Measurements from ENCODE around the gene KIAA2012.

KIAA2012 gene

DNA sequence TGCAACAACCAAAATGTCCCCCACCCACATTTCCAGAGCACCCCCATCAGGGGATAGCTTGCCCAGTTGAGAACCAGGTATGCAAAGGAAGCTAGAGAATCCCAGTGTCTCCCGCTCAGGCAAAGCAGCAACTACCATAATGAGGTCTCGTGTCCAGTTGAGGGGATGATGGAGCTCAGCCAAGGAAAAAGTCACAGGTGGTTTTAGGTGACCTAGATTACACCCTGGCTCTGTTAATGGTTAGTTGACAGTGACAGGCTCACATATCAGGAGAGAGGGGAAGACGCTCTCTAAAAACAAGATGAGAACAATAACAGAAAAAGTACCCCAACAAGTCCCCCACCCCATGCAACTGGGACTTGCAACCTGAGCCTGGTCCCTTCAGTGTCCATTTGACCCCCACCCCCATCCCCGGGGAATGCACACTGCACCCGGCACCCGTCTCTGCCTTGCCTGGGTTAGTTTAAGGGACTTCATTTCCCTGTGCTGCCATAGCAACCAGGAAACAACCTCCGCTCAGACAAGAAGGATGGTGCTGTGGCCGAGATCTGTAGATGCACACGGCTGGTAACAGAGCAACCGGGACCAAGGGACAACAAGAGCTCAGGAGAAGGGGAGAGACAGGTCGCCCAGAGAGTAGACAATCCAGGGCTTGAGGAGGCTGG lies at the start of gene KIAA2012:
TSS of gene KIAA2012 (plus strand) at position 519 of the 665 bp plus-strand sequence. CDS start 373 bp downstream, outside the sequence.
- no peak for DNase-seq (ENCODE audit: low spot score)

DNA sequence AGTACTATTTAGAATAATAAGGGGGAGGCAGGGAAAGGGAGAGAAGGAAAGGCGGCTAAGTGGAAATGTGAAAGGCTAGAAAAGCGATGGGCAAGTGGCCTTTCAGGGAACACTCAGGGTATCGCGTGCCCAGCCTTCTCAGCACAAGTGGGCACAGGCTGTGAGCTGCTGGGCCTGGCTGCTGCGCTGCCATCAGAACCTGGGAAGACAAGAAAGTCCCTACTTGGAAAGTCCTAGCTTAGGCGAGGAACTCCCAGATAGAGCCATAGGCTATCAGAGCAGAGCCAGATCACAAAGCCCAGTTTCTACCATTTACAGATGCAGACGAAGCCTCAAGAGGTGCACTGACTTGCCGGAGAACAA lies 49.2 kb upstream of the KIAA2012 start:
- no peak for DNase-seq (ENCODE audit: low spot score)

DNA sequence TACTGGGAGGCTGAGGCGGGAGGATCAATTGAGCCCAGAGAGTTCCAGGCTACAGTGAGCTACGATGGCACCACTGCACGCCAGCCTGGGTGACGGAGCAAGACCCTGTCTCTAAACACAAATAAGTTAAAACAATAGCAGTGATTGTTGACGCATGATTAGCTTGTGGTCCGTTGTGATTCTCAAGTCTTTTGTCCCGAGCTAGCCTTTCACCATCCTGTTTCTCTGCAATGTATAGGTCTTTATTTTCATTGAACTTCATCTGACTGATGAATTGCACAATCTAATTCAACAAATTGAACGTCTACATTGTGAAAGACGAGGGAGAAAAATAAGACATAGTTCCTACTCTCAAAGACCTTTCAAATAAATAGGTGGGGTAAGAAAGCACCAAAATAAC lies 48.2 kb upstream of the KIAA2012 start:
- DNase-seq (ENCODE audit: low spot score): no peak

DNA sequence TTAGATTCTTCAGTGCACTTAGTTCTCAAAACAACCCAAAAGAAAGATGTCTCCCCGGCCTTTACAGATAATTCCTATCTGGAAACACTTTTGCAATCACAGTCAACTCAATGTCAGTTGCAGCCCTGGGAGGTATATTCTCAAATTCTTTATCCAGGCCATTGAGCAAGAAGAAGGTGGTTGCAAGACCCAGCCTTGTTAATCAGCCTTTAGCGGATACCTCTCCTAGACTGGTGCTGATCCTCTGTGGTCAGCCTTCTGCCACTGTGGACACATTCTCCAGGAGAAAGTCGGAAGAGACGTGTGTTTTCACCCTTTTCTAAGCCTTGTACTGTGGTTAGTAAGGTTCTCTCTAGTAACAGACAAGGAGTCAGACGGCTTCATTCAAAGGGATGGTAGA lies 47.2 kb upstream of the KIAA2012 start:
- DNase-seq (ENCODE audit: low spot score): no peak

DNA sequence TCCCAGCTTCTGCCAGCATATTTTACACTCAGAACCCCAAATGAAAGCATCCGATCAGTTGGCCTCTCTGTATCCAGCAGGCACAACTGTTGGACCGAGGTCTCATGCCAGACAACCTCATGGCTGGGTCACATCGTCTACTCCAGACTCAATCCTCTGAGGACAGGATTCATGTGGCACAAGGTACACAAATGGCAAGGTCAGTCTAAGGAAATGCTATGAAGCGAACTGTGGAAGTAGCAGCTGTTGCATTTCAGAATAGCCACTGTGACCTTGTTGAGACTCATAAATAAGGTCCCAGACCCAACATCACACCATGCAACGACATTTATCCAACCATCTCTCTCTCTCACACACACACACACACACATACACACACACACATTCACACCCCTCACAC lies 46.5 kb upstream of the KIAA2012 start:
- DNase-seq (ENCODE audit: low spot score): no peak

DNA sequence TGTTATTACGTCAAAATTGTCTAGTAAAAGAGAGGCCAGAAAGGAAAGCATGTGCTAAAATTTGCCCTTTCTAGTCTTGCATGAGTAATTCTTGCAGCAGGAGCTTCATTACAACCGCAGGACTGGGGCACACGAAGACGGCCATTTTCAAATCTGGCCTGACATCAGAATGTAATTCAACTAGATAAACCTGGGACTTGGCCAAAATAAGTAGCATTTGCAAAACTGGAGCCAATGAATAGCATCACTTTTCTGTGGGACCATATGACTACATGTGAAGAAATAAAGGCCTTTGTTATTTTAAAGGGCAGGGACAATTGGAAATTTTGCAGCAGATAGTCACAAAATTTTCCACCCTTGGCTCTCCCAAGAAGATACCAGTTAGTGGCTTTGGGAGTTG lies 42.4 kb upstream of the KIAA2012 start:
- no peak for DNase-seq (ENCODE audit: low spot score)

DNA sequence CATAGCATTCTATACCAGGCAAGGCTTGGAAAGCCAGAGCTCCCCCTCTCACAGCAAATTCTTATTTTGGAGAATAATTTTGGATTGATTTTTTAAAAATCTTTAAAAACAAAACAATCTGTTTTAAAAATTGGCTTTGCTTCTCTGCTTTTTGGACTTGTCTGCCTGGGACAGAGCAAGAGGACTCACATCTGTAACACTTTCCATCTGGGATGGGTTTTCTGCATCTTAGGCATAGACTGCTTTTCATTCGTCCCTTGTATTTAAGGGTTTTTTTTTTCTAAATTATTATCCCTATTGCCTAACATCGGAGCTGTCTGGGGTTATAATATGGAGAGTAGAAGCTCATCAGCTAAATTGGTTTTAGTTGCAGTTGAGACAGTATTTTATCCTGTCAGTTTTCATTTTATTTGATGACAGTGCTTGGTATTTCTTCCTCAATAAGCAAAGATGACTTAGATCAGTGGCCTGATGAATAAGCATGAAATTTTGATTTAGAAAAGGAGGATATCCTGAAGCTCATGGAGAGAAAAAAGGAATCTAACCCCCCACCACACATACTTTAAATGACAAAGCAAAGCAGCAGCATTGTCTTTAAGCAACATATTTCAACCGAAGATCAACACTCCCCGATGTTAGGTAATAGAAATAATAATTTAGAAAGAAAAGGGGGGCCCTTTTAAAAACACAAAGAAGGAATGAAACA lies 41.7 kb upstream of the KIAA2012 start:
- no peak for DNase-seq (ENCODE audit: low spot score)

DNA sequence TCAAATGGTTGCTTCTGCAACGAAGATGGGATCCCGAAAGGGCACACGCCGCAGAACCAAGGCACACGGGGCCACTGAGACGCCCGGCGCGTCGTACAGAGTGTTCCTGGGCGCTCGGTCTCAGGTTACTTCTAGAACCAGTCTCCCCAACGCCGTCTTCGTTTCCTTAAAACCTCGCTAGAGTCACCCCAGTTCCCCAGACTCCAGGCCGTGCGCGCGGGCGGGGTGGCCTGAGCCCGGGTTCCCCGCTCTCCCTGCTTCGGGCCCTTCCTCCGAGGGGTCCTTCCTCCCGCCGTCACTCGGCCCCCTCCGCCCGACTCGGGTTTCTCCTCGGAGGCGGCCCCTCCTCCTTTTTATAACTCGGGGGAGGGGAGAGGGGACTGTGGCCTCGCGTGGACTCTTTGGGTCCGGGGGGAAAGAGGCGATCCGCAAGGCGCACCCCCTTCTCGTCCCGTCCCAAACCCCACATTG lies 40.2 kb upstream of the KIAA2012 start:
- no peak for DNase-seq (ENCODE audit: low spot score)

DNA sequence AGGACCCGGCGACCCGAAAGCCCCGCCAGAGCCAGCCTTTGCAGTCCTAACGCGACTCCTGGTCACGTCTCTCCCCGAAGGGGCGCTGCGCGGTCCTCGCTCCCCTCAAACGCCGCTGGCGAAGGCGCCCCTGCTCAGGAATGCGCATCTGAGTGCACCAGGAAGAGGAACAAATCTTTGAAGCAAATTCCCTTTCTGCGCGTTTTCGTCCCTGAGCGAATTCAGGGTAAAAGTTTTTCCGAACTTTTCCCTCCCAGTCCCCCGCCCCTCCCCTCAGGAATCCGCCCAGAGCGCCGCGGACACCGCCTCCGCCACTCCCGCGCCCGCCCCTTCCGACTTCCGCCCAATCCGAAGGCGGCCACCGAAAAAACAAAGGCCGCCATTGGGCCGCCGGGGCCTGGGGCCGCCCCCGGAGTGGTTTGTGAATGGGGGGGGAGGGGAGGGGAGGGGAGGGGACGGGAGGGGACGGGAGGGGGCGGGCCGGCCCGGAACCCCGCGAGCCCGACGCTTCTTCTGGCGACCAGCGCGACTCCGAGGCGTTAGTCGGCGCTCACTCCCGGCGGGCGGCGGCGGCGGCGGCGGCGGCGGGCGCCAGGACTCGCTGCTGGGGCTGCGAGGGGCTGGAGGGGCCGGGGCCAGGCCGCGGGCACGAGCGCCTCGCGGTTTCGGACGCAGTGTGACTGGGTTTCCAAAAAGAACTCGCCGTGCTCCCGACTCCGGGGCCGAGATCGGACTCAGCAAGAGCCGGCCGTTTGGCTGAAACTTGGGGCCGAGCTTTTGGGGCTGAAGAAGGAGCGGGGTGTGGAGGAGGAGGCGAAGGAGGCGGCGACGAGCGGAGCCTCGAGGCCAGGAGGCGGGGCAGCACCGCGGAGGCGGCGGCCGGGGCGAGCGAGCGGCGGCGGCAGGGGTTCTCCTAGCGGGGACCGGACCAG lies 39.5 kb upstream of the KIAA2012 start, which contains the start of gene FZD7:
TSS of gene FZD7 (plus strand) at position 539 of the 932 bp plus-strand sequence. CDS start 793 bp downstream, outside the sequence.
- peak; percentile 76 for DNase-seq (ENCODE audit: low spot score)

DNA sequence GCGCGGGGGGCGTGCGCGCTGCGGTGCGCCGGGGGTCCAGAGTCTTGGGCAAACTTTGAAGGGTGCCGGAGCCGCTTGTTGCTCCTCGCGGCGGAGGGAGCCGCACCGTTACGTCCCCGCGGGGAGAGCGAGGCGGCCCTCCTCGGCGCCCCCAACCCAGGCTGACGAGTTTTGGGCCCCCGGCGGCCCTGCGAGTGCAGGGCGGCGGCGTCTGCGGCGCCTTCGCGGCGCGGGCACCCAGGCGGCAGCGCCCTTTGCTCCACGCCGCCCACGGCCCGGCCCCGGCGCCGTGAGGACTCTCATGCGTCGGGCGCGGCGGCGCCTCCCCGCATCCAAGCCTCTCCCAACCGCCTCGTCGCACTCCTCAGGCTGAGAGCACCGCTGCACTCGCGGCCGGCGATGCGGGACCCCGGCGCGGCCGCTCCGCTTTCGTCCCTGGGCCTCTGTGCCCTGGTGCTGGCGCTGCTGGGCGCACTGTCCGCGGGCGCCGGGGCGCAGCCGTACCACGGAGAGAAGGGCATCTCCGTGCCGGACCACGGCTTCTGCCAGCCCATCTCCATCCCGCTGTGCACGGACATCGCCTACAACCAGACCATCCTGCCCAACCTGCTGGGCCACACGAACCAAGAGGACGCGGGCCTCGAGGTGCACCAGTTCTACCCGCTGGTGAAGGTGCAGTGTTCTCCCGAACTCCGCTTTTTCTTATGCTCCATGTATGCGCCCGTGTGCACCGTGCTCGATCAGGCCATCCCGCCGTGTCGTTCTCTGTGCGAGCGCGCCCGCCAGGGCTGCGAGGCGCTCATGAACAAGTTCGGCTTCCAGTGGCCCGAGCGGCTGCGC lies 38.6 kb upstream of the KIAA2012 start:
- DNase-seq (ENCODE audit: low spot score): no peak

DNA sequence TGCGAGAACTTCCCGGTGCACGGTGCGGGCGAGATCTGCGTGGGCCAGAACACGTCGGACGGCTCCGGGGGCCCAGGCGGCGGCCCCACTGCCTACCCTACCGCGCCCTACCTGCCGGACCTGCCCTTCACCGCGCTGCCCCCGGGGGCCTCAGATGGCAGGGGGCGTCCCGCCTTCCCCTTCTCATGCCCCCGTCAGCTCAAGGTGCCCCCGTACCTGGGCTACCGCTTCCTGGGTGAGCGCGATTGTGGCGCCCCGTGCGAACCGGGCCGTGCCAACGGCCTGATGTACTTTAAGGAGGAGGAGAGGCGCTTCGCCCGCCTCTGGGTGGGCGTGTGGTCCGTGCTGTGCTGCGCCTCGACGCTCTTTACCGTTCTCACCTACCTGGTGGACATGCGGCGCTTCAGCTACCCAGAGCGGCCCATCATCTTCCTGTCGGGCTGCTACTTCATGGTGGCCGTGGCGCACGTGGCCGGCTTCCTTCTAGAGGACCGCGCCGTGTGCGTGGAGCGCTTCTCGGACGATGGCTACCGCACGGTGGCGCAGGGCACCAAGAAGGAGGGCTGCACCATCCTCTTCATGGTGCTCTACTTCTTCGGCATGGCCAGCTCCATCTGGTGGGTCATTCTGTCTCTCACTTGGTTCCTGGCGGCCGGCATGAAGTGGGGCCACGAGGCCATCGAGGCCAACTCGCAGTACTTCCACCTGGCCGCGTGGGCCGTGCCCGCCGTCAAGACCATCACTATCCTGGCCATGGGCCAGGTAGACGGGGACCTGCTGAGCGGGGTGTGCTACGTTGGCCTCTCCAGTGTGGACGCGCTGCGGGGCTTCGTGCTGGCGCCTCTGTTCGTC lies 37.7 kb upstream of the KIAA2012 start:
- DNase-seq (ENCODE audit: low spot score): peak; percentile 21

DNA sequence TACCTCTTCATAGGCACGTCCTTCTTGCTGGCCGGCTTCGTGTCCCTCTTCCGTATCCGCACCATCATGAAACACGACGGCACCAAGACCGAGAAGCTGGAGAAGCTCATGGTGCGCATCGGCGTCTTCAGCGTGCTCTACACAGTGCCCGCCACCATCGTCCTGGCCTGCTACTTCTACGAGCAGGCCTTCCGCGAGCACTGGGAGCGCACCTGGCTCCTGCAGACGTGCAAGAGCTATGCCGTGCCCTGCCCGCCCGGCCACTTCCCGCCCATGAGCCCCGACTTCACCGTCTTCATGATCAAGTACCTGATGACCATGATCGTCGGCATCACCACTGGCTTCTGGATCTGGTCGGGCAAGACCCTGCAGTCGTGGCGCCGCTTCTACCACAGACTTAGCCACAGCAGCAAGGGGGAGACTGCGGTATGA lies 37.1 kb upstream of the KIAA2012 start:
- DNase-seq (ENCODE audit: low spot score): no peak

DNA sequence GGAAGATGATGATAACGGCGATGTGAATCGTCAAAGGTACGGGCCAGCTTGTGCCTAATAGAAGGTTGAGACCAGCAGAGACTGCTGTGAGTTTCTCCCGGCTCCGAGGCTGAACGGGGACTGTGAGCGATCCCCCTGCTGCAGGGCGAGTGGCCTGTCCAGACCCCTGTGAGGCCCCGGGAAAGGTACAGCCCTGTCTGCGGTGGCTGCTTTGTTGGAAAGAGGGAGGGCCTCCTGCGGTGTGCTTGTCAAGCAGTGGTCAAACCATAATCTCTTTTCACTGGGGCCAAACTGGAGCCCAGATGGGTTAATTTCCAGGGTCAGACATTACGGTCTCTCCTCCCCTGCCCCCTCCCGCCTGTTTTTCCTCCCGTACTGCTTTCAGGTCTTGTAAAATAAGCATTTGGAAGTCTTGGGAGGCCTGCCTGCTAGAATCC lies 36.4 kb upstream of the KIAA2012 start:
- no peak for DNase-seq (ENCODE audit: low spot score)

DNA sequence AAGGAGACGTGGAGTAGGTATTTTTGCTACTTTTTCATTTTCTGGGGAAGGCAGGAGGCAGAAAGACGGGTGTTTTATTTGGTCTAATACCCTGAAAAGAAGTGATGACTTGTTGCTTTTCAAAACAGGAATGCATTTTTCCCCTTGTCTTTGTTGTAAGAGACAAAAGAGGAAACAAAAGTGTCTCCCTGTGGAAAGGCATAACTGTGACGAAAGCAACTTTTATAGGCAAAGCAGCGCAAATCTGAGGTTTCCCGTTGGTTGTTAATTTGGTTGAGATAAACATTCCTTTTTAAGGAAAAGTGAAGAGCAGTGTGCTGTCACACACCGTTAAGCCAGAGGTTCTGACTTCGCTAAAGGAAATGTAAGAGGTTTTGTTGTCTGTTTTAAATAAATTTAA lies 36.0 kb upstream of the KIAA2012 start:
- no peak for DNase-seq (ENCODE audit: low spot score)

DNA sequence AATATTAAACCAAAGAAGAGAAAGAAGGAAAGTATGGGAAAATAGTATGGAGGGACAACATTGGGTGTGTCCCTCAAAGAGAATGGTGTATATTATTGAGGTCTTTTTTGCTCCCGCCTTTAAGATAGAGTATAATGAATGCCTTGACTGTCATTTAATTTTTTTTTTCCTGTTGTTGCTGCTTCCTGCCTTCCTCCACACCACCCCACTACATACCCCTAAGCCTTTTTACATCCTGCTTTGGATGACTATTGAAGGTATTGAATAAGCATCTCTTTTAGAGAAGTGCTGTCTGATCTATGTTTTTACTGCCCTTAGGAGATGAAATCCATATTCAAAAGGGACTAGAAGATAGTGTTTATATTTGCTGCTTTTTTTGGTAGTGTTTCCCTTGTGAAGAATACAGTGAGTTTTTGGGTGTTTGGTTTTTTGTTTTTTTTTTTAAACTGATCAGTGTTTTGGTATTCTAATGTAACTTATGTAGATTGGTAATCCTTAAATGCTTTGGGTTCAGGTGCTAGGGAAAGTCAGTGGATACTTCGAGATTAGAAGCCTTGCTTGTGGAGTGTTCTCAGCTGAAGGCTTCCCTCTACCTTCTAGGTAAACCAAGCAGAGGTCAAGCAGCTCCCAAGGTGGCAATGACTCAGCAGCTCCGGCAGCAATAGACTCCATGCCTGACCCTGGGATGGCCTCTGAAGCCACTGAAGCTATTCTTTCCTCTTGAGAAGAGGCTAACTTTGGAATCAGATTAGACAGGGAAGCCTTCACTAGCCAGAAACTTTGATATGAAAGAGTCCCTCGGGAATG lies 34.4 kb upstream of the KIAA2012 start:
- DNase-seq (ENCODE audit: low spot score): no peak

DNA sequence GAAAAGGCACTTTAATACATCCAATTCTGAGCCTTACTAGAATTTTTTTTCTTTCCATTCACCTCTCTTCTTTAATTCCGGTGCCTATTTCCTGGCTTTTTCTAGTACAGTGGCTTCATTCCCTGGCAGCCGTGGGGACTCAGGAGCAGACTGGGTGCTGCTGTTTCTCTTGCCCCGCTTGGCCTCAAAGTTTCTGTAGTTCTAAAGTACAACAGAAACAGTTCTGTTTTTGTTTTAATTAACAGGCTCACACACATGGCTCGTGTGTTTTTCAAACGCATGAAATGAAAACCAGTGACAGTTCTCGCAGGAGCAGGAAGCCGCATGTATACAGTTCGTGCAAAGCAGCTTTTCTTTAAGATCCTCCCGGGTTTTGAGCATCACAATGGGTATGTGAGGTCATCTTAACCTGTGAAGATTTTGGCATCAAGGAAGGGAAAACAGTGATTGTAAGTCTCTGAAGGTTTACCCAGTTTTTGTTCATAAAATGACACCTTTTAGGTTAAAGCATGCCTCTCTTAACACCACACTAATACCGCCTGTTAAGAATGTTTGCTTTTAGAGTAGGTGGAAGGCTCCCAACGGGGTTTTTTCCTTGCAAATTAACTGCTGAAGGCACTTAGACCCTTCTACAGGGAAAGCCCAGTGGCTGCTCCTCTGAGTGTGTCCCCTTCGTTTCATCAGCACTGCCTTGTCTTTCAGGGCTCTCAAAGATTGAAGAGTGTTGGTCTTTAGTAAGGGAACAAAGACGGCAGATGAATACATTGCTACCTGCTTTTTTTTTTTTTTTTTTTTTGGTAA lies 33.6 kb upstream of the KIAA2012 start:
- no peak for DNase-seq (ENCODE audit: low spot score)

DNA sequence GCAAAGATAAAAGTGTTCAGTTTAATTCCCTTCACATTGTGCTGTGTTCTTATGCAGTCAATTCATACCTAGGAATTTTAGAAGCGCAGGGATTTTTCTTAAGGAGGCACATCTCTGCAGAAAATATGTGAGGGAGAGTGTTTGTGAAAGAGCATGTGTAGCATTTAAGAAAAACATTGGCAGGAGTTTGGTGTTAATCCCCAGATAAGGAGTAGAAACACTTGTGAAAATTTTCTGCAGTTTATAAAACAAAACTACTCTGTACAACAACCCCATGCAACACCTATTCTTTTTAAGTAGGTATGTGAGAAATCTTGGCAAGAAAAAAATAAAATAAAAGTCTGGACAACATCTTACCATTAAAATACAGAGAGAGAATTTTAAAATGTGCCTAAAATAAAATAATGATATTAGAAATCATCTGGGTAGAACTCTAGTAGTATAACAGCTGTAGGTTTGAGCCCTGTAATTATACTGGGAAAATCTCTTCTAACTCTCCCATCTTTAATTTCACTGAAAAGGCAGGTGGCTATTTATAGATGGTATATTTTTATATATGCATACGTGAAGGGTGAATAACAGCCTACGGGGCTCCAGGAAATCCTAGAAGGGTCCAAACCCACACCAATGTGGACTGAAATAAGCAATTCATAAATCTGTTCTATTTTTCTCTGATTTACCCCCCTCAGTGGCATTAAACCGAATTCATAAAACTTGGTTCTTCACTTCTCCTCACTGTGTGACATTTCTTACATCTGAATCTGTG lies 32.8 kb upstream of the KIAA2012 start:
- DNase-seq (ENCODE audit: low spot score): no peak

DNA sequence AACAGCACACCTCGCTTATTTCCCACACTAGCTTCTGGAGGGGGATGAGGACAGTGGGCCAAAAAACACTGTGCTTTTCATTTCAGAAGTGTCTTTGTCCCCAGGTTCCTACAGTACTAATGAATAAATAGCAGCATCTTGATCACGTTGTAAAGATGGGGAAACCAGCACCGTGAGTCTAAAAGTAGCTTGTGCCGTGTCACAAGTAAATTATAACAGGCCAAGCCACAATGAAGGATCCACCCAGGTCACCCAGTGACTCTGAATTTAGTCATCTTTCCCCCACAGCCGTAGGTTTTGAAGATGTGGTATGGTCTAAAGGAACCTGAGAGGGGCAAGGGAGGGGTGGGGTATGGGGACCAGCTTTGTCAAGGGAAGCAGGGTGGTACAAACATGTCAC lies 30.6 kb upstream of the KIAA2012 start:
- DNase-seq (ENCODE audit: low spot score): no peak
